CD1c-positive myeloid dendritic cell (primary cell): ENCODE data around the gene NSUN2.
"Not testable (repeated sequence)": the region's sequence is repeated elsewhere in the genome, so short reads cannot be mapped to it uniquely, and the experiment has no call there.

Experiments used
- DNase-seq: peaks from one replicate; pipeline ENCODE4 v3.0.0-alpha.2; 2016; ENCODE audit errors: extremely low spot score

Gene NSUN2

DNA sequence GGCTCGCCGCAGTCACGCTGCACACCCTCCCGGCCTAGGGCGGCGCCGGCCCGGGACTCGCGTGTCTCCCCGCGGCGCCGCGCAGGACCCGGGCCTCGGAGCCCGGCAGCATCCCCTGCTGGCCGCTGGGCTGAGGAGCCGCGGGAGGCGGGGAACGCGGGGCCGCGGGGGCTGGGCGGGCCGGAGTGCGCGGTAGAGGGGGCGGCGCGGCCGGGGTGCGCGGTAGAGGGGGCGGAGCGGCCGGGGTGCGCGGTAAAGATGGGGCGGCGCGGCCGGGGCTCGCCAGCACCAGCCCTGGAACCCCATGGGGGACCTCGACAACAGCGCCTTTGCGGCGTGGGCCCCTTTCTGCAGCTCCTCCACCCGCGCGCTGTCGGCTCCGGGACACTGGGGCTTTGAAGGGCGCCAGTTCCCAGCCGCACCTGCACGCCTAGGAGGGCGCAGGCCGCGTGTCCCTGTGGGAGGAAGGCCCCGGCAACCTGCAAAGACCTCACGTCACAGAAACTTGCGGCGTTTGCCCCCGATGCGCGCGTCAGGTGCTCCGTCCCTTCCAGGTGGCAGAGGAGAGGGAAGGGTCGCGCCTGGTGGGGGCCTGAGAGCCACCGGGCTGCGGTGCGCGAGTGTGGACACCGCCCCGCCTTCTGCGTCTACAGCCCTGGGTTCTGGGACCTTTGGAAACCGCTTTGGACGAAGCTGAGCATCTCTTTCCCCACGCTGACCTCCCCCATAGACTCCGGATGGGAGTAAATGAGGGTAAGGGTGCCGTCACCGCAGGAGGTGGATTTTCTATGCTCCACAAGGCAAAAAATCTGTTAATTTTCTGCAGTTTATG lies 49.6 kb downstream of the NSUN2 start:
- DNase-seq, result no peak

DNA sequence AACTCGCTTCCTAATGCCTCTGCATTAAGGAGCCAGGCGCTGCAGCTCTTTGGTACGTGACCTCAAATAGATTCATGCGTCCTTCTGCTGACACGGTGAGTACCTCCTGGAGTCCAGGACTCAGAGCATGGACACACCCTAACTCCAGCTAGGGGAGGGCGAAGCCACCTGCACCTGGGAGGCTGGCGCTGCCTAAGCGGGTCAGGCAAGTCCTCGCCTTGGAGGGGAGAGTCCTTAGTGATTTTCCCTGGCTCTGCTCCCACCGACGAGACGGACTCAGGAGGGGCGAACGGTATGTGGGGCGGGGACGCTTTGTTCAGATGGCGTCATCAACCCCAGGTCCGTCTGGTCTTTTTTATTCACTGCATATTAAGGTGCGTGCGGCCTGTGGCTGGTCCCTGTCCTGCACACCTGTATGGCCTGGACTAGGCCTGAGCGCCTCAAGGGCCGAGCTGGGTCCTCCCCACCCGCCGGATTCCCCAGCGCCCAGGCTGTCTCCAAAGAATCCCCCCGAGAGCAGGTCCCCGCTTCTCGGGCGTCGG lies 50.3 kb downstream of the NSUN2 start:
- no peak for DNase-seq

DNA sequence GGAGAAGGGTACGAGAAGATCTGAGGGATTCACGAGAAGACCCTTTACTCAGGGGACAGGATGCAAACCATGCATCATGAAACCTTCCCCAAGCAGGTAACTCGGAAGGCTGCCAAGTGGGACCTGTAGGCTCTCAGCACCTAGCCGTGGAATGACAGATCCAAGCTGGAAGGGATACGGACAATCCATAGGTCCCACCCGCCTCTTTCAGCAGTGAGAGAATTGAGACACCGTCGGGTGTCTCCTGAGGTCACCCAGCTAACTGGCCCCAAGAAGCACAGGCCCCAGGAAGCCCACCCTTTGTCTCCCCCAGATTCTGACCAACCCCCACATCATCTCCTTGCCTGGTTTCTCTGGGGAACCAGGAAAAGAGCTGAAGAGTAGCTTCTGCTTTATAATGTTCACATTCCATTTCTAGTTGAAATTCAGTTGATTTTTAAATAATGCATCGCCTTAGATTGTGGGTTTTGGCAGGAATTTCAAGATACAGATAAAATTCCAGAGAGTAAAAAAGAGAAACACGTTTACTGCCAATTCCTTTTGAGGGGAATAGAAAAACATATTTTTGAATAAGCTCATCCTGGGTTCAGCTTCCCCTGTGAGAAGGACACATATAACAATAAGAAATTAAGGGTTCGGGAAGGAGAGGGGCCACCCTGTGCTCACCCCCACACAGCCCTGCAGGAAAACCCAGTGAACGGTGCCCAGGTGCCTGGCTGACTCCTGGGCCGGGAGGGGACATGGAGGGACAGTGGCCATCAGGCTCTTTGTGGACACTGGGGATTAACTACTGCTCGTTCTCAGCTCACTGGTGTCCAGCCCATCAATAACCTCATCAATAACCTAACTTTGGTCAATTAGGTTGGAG lies 51.1 kb downstream of the NSUN2 start:
- DNase-seq, result no peak

DNA sequence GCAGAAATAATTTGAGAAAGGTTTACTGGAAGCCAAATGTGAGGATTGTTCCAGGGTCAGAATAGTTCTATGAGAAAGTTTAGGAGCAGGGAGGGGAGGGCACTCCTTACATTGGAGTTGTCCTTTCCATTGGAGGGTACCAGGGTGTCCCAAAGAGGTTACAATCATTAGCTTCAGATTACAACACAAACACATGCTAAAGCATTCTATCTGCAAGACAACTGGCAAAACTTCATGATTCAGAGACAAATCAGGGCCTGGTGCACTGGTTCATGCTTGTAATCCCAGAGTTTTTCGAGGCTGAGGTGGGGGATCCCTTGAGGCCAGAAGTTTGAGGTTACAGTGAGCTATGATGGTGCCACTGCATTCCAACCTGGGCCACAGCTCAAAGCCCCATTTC lies 51.8 kb downstream of the NSUN2 start:
- DNase-seq, result no peak

DNA sequence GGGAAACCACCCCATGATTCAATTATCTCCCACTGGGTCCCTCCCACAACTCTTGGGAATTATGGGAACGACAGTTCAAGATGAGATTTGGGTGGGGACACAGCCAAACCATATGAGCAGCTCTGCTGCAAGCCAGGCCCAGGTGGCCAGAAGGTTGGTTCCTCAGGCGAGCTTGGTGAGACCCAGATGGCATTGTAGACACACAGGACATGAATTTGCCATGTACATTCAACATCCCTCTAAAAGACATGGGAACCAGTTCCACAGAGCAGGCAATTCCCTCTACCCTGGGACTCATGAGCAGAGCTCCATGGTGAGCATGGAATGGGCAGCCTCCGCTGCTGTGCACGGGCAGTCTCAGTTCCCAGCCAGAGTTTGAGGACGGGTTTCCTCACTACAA lies 53.3 kb downstream of the NSUN2 start:
- no peak for DNase-seq

DNA sequence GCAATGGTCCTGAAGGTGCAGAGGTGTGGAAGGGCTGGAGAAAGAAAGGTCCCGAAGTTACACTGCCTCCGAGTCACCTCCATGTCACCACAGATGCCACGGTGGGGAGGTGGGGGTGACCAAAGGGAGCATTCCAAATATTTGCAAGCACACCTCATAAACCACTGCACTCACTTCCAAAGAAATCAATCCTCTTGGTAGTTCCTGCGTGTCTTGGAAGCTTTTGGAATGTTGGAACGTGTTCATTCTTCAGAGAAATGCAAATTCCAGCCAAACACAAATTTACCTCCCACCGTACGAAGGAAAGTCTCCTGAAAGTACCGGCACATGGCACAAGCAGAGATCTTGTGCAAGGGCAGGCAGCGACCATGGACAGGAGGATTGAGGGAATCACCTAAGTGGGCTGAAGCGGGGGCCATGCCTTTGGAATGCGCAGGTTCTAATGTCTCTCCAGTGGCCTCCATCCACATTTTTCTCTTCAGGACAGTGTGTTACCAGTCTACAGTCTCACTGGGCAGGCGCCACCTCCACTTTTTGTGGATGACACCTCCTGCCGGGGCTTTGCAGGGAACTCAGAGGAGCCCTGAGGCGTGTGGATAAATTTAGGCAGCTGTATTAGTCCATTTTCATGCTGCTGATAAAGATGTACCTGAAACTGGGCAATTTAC lies 54.0 kb downstream of the NSUN2 start:
- DNase-seq, result no peak

DNA sequence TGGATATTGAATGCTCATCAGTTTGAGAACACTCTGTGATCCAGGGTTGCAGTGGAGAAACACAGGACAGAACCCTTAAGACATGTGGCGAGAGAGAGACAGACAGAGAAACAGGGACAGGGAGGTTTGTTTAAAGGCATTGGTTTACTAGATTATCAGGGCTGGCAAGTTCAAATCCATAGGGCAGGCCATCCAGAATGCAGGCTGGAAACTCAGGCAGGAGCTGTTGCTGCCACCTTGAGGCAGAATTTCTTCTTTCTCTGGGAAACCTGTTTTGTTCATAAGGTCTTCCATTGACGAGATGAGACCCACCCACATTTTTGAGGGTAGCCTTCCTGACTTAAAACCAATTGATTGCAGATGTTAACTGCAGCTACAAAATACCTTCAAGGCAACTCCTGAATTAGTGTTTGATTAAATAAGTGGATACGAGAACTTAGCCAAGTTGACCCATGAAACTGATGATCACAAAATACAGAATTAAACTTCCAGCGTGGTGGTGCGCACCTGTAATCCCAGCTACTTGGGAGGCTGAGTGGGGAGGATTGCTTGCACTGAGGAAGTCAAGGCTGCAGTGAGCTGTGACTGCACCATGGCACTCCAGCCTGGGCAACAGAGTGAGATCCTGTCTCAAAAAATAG lies 55.9 kb downstream of the NSUN2 start:
- peak; percentile 3 for DNase-seq

DNA sequence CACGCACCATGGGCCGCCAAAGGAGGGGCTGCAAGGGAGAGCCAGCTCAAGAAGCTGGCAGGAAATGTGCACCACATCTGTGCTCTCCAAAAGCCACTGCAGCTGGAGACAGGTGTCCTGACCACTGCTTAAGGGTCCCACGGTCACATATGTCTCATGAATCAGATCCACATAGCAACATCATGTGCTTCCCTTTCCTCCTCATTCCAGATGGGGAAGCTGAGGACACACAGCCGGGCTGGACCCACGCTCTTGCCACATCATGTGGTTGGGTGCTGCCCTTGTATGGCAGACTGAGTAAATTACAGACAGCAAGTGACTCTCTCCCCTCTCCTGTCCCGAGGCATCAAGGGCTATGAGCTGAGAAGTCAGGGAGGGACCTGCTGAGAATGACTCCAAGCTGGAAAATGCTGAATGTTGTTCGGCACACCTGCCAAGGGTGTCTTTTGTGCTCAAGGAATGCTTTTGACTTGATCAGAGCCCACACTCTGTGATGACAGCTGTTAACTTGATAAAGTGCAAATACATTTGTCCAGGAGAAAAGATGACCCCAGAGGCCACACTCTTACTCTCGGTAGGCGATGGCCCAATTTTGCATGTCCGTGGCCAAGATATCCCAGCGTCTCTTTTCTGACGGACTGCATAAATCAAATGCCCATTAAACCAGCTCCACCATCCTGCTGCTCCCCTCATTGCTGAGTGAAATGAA lies 58.2 kb downstream of the NSUN2 start:
- peak; percentile 16 for DNase-seq

DNA sequence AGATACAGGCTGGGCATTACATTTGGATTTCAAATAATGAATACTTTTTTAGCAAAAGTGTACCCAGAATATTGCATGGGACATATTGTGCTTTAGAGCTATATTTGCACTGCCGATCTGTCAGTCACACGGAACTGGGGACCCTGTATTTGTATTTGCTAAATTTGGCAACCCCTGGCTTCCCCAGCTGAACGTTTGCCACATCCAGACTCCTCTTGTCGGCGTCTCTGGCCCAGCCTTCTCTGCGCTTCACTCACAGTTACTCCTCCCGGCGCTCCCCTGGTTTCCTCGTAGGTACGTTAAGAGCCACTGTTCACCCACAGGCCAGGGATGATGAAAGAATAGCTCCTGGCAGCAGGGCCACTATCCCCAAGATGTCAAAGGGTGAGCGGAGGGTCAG lies 58.7 kb downstream of the NSUN2 start:
- DNase-seq, result no peak

DNA sequence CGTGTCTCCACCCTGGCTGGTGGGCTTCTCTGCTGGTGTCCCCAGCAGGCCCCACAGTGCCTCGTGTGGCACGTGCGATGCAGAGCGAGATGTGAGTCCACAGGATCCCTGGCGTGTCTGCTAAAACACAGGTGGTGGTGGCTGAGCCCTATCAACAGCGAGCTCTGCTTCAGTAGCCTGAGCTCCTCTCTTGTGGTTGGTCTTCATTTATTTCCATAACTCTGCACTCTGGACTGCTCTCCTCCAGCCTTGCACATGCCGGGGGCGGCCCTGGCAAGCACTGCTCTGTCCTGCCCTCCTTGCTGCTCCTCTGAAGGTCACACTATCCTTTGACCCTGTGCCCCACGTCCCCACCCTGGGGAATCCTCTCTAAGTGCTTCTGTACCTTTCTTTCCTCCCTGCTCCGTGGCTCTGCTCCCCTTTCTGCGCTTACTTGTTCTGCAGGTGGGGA lies 59.2 kb downstream of the NSUN2 start:
- no peak for DNase-seq

DNA sequence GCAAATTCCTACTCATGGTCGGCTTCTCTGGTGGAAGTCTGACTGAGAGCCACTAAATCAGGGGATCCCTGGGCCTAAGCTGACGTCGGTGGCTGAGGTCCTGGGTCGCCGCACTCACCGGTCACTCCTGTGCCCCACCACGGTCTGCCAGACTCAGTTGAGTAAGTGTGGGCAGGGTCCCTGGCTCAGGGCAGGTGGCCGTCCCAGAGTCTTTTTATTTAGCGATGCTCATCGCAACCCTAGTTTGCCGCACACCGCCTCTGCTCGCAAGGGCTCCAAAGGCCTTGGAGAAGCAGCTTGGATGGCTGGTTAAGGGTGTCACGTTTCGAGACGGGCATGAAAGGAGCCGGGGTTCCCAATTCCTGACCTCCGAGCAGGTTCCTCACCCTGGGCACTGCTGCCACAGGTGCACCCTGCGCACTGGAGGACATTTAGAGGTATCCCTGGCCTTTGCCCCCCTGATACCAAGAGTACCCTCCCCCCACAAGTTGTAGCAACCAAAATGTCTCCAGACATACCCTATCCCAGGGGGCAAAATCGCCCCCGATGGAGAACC lies 59.9 kb downstream of the NSUN2 start:
- no peak for DNase-seq

DNA sequence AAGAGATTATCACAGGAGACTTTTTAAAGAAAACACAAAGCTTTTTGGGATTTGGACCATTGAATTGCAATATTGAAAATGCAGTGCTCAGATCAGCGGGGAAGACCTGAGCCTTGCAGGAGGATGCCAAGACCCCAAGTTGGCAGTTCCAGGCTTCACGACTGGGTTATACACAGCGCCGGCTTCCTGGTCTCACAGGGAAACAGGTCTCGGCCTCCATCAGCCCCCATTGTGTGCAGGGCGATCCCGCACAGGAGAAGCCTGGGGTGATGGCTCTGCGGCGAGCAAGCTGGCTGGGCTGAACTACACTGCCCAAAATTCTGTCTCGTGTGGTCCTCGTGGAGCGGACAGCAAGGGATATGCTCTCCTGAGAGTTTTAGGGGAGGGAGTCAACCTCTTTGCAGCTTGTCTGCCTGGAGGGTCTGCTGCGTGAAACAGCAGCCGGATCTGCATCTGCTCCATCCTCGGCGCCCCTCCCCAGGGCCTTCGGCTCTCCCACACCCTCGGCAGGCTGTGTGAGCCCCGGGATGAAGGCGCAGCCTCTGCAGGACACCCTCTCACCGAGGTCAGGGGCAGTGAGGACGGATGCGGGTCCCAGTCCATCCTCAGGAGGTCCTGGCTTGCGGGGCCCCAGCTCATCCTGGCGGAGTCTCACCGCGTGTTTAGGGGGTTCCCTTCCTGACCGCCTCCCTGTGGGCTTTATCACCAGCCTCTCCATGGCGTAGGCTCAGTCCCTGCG lies 60.6 kb downstream of the NSUN2 start:
- no peak for DNase-seq

DNA sequence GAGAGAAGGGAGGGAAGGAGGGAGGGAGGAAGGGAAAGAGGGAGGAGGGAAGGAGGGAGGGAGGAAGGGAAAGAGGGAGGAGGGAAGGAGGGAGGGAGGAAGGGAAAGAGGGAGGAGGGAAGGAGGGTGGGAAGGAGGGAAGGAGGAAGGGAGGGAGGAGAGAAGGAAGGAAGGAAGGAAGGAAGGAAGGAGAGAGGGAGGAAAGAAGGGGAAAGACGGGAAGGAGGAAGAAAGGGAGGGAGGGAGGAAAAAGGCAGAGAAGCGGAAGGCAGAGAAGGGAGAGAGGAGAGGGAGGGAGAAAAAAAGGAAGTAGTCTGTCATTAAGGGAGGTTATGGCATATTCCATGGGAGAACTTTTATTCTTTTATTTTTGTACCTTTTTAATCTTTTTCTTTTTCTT lies 61.2 kb downstream of the NSUN2 start:
- not testable (repeated sequence) for DNase-seq

DNA sequence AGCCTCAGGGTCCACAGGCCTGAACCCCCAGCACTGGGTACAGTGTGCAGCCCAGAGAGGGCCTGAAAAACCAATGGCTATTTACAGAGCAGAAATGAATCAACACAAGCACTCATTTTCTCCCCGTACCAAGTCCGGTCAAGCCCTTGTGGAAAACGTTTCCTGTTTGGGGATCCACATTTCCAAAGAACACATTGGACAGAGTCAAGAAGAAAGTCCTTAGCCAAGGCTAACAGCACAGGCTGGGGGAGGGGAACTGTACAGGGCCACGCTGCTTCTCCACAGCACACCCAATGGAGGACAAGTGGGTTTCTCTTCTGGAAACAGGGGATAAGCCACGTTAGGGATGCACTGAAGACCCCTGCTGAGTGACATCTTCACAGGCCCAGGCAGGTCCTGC lies 62.3 kb downstream of the NSUN2 start:
- no peak for DNase-seq

DNA sequence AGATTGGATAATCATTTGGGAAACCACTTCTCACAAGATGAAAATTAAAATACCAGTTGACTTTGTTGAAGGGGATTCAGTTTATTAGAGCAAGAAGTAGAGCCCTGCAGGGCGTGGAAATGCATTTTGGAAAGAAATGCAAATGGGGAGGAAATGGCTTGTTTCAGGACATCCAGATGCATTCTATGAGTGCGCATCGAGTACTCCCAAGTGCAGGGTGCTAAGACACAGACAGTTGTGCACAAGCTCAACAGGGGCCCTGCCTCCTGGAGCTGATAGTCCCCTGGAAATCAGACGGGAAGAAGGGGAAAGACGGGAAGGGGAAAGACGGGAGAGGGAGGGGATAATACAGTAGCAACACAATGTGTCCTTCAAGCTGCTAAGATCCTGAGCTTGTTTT lies 64.0 kb downstream of the NSUN2 start:
- no peak for DNase-seq

DNA sequence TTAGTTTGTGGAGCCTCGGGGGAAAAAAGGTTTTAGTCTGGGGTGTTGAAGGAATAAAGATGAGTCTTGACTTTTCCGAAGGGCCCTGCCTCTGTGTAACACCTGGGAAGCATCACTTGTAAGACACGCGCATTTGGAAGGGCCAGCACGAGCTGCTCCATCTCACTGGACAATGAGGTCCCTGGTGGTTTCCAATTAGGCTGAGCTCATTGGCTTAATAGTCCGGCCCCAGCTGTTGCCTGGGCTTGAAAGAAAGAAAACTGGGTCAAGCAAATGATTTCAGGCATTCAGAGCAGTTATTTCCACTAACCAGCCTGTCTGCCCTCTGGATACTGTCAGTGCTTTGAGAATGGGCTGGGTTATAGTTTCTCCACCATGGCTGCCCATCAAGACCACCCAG lies 64.5 kb downstream of the NSUN2 start:
- no peak for DNase-seq

DNA sequence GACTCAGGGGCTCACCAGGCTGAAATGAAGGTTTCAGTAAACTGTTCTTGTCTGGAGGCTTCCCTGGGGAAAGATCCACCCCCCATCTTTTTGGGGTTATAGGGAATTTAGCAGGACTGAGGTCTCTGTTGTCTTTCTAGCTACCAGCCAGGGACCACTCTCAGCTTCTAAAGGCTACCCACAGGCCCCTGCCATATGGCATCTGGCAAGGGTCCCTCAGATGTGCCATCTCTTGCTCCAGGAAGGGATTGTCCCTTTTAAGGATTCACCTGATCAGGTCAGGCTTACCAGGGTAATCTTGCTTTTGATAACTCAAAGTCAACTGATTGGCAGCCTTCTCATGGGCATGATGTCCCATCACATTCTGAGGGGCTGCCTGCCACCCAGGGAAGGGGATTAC lies 65.0 kb downstream of the NSUN2 start:
- DNase-seq, result no peak

DNA sequence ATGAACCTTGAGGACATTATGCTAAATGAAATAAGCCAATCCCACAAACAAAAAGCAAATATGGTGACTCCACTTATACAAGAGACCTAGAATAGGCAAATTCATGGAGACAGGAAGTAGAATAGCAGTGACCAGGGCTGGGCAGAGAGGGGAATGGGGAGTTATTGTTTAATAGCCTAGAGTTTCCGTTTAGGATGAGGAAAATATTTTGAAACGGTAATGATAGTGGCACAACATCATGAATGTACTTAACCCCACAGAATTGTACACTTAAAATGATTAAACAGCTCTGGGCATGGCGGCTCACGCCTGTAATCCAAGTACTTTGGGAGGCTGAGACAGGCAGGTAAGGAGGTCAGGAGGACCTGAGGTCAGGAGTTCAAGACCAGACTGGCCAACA lies 65.8 kb downstream of the NSUN2 start:
- DNase-seq, result no peak

DNA sequence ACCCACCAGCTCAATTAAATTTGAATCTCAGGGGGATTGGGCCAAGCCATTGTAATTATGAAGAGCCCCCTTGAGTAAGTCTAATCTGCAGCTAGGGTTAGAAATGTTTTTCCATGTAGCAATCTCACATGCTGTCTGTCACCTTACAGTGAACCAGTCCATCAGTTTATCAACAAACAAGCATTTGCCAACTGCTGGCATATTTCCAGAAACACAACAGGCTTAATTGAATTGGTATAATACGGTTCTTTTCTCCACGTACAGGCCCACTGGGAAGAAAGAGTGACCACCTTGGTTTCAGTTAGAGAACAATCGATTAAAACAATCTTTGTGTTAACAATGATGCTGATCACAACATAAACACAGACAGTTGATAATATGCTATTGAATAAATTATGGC lies 67.4 kb downstream of the NSUN2 start:
- no peak for DNase-seq
